Heart left ventricle (tissue), 13 donors: Measurements from ENCODE around the gene NCS1.

Source experiments
- CTCF ChIP-seq, 12 donors: fragments of 200-600 bp; sonication (generic) in 4 of 12; IDR thresholded peaks; one replicate each; pipeline versions ENCODE4 v1.5.0 to v1.8.0; 2018 to 2022; ENCODE audit warnings: antibody characterized with exemption in 12 of 12, mild to moderate bottlenecking in 5 of 12
- POLR2A ChIP-seq, 2 donors: fragments of 450-650 bp; IDR thresholded peaks; one replicate each; pipeline ENCODE4 v1.6.1; 2017; ENCODE audit warnings: antibody characterized with exemption in 2 of 2, mild to moderate bottlenecking in 2 of 2, moderate library complexity in 2 of 2
- donor health status: ischemic (EF 13 %, LVEDD 7.1; RV severe dilation, severe dysfunction).
- donor health status: DM: no; HTN: yes; CAD: no.
- donor health status: DM: no; HTN: no; CAD: no.
- donor health status: ischemic (EF 25% LVEDD 6.9; RV normal size, moderate dysfunction).
- donor health status: ischemic (EF 25% LVEDD 5.7; RV mildly dilated, moderate dysfunction).
- donor health status: ischemic (EF 35%, LVEDD 5.7; RV mildly dilated, moderate dysfunction).
- donor health status: nonischemic (EF 11% LVEDD 7.7; RV severe dilation, severe dysfunction).
- donor health status: DM: yes; HTN: yes; CAD: no.
- donor health status: PGD.
- donor health status: ischemic (EF 29% LVEDD 5.4; RV normal size, mild dysfunction).
- donor health status: nonischemic (EF 23%, LVEDD 6.1; RV moderate dilation, normal function).

- TF ChIP-seq CTCF (IDR thresholded peaks at IDR 0.05) (no peak), POLR2A (IDR thresholded peaks at IDR 0.05) (no peak)
Measured at GRCh38 chr9:130214776-130215340, 42.7 kb downstream of the NCS1 start.
